HepG2 (cell line): ENCODE data around the gene ENGASE. TPM values are rescaled to one million over a fixed set of nuclear protein-coding genes. Genes with fewer than 3 reads are reported as not detected.

Source experiments
- AGO1 ChIP-seq: fragments of 200-400 bp; formaldehyde crosslinking; IDR thresholded peaks from 2 replicates; pipeline ENCODE4 v1.6.1; 2017; ENCODE audit warnings: mild to moderate bottlenecking, low read depth, low read length, moderate library complexity; ENCODE audit not compliant: poor library complexity, severe bottlenecking
- BRF2 ChIP-seq: sonication (generic); formaldehyde crosslinking; IDR thresholded peaks from 2 replicates; pipeline ENCODE4 v1.8.1; 2022; ENCODE audit warnings: mild to moderate bottlenecking, missing genetic modification reagents
- FOXO1 ChIP-seq: sonication (generic); formaldehyde crosslinking; IDR thresholded peaks from 2 replicates; pipeline ENCODE4 v1.4.0; 2020; ENCODE audit warnings: missing genetic modification reagents
- HMGXB3 ChIP-seq: sonication (generic); formaldehyde crosslinking; IDR thresholded peaks from 2 replicates; pipeline ENCODE4 v1.4.0; 2020; ENCODE audit warnings: missing genetic modification reagents, borderline replicate concordance
- JDP2 ChIP-seq: sonication (generic); formaldehyde crosslinking; IDR thresholded peaks from 2 replicates; pipeline ENCODE4 v1.8.1; 2022; ENCODE audit warnings: missing genetic modification reagents, borderline replicate concordance
- KDM1A ChIP-seq: IDR thresholded peaks from 2 replicates; pipeline ENCODE4 v1.6.1; 2016; ENCODE audit warnings: missing compliant biosample characterization
- KDM5B ChIP-seq: sonication (generic); formaldehyde crosslinking; IDR thresholded peaks from 2 replicates; pipeline ENCODE4 v1.4.0; 2020; ENCODE audit warnings: missing genetic modification reagents, mild to moderate bottlenecking, borderline replicate concordance
- MEIS2 ChIP-seq: sonication (generic); formaldehyde crosslinking; IDR thresholded peaks from 2 replicates; pipeline ENCODE4 v1.9.0; 2021; ENCODE audit warnings: mild to moderate bottlenecking, missing genetic modification reagents
- NAIF1 ChIP-seq: sonication (generic); formaldehyde crosslinking; IDR thresholded peaks from 2 replicates; pipeline ENCODE4 v1.5.0; 2020; ENCODE audit warnings: mild to moderate bottlenecking, missing genetic modification reagents, borderline replicate concordance
- NBN ChIP-seq: fragments of 450-650 bp; conservative IDR thresholded peaks from 2 replicates; pipeline ENCODE4 v1.6.1; 2017
- PAF1 ChIP-seq: IDR thresholded peaks from 2 replicates; pipeline ENCODE4 v1.6.1; 2016; ENCODE audit warnings: missing genetic modification reagents, missing compliant biosample characterization
- PITX1 ChIP-seq: sonication (generic); formaldehyde crosslinking; IDR thresholded peaks from 2 replicates; pipeline ENCODE4 v1.5.1; 2020; ENCODE audit warnings: mild to moderate bottlenecking, missing genetic modification reagents
- REST ChIP-seq, 2 experiments: IDR thresholded peaks; 2 replicates each; pipeline ENCODE4 v1.6.1; 2011 to 2012; ENCODE audit warnings: low read length in 2 of 2, borderline replicate concordance in 1 of 2, low read depth in 1 of 2, mild to moderate bottlenecking in 1 of 2, moderate library complexity in 1 of 2
- SKI ChIP-seq: fragments of 450-650 bp; IDR thresholded peaks from one replicate; pipeline ENCODE4 v1.6.1; 2018; ENCODE audit warnings: mild to moderate bottlenecking; ENCODE audit not compliant: partially characterized antibody
- ZNF138 ChIP-seq: sonication (generic); formaldehyde crosslinking; IDR thresholded peaks from 2 replicates; pipeline ENCODE4 v1.5.0; 2020; ENCODE audit warnings: mild to moderate bottlenecking, low read depth, missing genetic modification reagents
- ZNF230 ChIP-seq: sonication (generic); formaldehyde crosslinking; IDR thresholded peaks from 2 replicates; pipeline ENCODE4 v1.4.0; 2020; ENCODE audit warnings: mild to moderate bottlenecking, missing genetic modification reagents
- ZNF354B ChIP-seq: sonication (generic); formaldehyde crosslinking; IDR thresholded peaks from 2 replicates; pipeline ENCODE4 v1.8.0; 2022; ENCODE audit warnings: mild to moderate bottlenecking, missing genetic modification reagents
- ZNF451 ChIP-seq: sonication (generic); formaldehyde crosslinking; IDR thresholded peaks from 2 replicates; pipeline ENCODE4 v1.5.0; 2020; ENCODE audit warnings: mild to moderate bottlenecking, missing genetic modification reagents
- ZNF569 ChIP-seq: sonication (generic); formaldehyde crosslinking; IDR thresholded peaks from 2 replicates; pipeline ENCODE4 v1.5.0; 2020; ENCODE audit warnings: mild to moderate bottlenecking, missing genetic modification reagents, moderate library complexity, borderline replicate concordance
- ZNF792 ChIP-seq: IDR thresholded peaks from 2 replicates; pipeline ENCODE4 v1.6.1; 2016
- ZSCAN12 ChIP-seq: sonication (generic); formaldehyde crosslinking; IDR thresholded peaks from 2 replicates; pipeline ENCODE4 v1.9.0; 2021; ENCODE audit warnings: mild to moderate bottlenecking, missing genetic modification reagents
- polyA plus RNA-seq, 8 experiments: library from polyadenylated mRNA; depleted of rRNA in 3 of 8; stranded (reverse) in 7 of 8; unstranded in 1 of 8; fragments of >200 nt; fragmentation: Illumina TruSeq in 4 of 8; extraction: Trizol in 4 of 8; gene quantifications; 2 replicates each; pipeline versions ENCODE4 v1.2.1 to v1.2.3, GENCODE V29; 2011 to 2016; ENCODE audit warnings: low read depth in 4 of 8, missing spikeins in 1 of 8, mixed read lengths in 1 of 8; ENCODE audit not compliant: insufficient read depth in 1 of 8
- total RNA-seq, 5 experiments: library from RNA; depleted of rRNA; stranded (reverse); fragments of >200 nt; fragmentation: Illumina TruSeq; extraction: Trizol; gene quantifications; 2 replicates each; pipeline ENCODE4 v1.2.3, GENCODE V29; 2016; ENCODE audit warnings: low read depth in 1 of 5

Gene ENGASE
- total and polyA plus RNA-seq, 2 of the 13 experiments (the other 11 are each of a cell fraction or from before 2014, with no cell fraction given), result 10.6 to 18.1 TPM

GRCh38 chr17:79074649-79075445 lies at the start of gene ENGASE (continued):
- TF ChIP-seq REST (IDR thresholded peaks at IDR 0.05; ENCODE audit: borderline replicate concordance in 1 of 2, low read depth in 1 of 2, low read length in 2 of 2) (no peak), BRF2 (CRISPR knock-in tag) (peak; percentile 54; the same call in 1 of the 2 replicates), PITX1 (no peak), ZNF354B (CRISPR knock-in tag) (no peak), SKI (peak; percentile 41), JDP2 (CRISPR knock-in tag) (no peak), NBN (no peak), ZNF138 (0 out of 2 replicates have a peak, but pooled peaks have one; percentile 78), AGO1 (peak; percentile 58), PAF1 (CRISPR knock-in tag) (no peak), FOXO1 (0 out of 2 replicates have a peak, but pooled peaks have one; percentile 36), ZNF451 (peak; percentile 63; the same call in 1 of the 2 replicates), ZSCAN12 (CRISPR knock-in tag) (no peak), ZNF569 (no peak), KDM5B (CRISPR knock-in tag) (0 out of 2 replicates have a peak, but pooled peaks have one; percentile 19), NAIF1 (CRISPR knock-in tag) (no peak), HMGXB3 (no peak), KDM1A (CRISPR knock-in tag) (no peak), ZNF792 (CRISPR knock-in tag) (peak; percentile 34; the same call in 1 of the 2 replicates), MEIS2 (CRISPR knock-in tag) (0 out of 2 replicates have a peak, but pooled peaks have one; percentile 19), ZNF230 (CRISPR knock-in tag) (no peak)
